ENCODE results near the gene LRPAP1.

- TF ChIP-seq CTCF (optimal IDR thresholded peaks at IDR 0.05 in 1 of 3, IDR thresholded peaks at IDR 0.05 in 1 of 3, conservative IDR thresholded peaks at IDR 0.05 in 1 of 3; ENCODE audit: extremely low read depth in 1 of 3, insufficient read depth in 2 of 3, low read length in 3 of 3) = no peak
- TF ChIP-seq EZH2 (IDR thresholded peaks at IDR 0.05; ENCODE audit: low read length) = no peak
Measured at GRCh38 chr4:3498901-3499510, 33.2 kb downstream of the LRPAP1 start.

Measured in keratinocyte (primary cell).